NK-92 treated with Interleukin-12 subunit alpha and Interleukin-12 subunit beta, amount 100 ng/mL, for 24 hours (cell line): ENCODE results near the gene ZC3H4.
A peak's percentile ranks its signal among the peaks of the same experiment; 100 is the strongest.
"Not testable (repeated sequence)": the region's sequence is repeated elsewhere in the genome, so short reads cannot be mapped to it uniquely, and the experiment has no call there.

Experiments
- DNase-seq: peaks from one replicate; lab custom pipeline; 2025; lab: John Stamatoyannopoulos, UW

ZC3H4 gene

DNA sequence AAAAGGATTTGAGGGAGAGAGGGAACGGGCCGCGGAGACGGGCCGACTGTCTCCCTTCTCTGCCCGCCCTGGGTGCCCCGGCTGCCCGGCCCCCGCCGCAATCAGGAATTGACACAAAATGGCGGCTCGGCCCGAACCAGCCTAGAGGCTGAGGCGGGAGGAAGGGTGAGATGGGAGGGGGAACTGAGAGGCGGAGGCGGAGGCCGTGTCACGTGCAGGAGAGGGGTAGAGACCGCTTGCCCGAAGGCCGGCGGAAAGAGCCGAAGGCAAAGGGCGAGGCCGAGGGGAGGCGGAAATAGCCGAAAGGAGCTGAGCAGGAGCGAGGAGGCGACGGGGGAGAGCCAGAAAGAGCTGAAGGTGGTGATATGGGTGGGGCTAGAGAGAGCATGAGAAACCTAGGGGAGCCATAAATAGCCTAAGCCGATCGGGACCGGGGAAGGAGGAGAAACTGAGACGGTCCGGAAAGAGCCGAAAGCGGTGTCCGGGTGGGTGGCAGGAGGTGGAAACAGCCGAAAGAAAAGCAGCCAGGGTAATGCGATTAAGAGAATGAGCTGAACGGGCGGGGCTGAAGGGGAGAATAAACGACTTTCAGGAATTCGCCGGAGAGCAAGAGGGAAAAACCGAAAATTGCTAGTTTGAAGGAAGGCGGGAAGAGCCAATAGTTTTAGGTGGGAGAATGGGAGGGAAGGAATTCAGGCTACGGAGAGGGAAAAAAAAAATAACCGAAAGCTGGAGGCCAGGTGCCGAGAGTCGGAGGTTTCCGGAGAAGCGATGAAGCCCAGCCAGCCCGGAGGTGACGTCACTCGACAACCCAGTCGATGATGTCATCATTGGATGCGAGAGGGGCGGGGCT is at the start of gene ZC3H4:
TSS of gene ZC3H4 (minus strand) at position 780 of the 853 bp plus-strand sequence. CDS start 1,192 bp downstream, outside the sequence.
- DNase-seq = peak; percentile 99

DNA sequence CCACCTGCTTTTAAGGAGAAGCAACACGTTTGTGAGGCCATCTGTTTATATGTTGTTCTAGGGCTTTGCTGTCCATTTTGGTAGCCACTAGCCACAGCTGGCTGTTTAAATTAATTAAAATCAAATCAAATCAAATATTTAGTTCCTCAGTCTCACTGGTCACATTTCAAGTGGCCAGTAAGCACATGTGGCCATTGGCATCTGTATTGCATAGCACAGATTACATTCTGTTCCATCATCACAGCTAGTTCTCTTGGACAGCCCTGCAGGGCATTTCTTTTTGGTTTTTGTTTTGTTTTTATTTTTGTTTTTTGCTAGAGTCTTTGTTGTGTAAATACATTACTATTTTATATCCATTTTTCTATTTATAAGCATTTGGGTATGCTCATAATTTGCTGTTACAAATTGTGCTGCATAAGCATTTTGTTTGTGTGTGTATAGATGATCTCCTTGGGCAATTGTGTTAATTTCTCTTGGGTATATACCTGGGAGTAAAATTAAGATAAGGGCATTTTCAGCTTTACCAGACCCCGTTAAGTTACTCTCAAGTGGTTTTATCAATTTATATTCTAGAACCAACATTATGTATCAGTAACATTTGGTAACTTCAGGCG is 48.4 kb upstream of the ZC3H4 start:
- DNase-seq = no peak

DNA sequence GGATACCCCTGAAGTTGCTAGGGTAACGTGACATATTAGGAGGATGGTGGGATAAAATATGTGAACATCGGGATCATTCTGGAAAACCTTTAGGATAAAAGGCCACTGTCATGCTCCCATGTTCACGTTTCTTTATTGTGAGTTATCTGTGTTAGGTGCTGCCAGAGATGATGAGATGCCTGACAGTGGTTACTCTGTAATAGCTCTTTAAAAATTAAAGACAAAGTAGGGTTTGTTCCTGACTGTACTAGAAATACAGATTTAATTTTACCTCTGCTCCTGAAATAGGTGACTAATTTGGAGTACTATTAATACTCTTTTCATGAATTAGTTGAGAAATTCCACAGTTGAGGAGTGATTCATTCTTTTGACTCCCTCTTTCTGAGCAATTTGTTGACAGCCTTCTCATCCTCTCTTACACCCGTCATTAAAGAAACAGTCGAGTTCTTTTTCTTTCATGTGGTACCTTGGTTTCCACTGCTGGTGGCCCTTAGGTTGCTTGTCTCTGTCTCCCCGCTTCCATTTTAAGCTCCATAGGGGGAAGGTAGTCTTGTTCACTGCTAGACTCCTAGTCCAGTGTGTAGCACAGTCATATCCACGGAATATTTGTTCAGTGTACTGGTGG is 45.4 kb upstream of the ZC3H4 start:
- no peak for DNase-seq

DNA sequence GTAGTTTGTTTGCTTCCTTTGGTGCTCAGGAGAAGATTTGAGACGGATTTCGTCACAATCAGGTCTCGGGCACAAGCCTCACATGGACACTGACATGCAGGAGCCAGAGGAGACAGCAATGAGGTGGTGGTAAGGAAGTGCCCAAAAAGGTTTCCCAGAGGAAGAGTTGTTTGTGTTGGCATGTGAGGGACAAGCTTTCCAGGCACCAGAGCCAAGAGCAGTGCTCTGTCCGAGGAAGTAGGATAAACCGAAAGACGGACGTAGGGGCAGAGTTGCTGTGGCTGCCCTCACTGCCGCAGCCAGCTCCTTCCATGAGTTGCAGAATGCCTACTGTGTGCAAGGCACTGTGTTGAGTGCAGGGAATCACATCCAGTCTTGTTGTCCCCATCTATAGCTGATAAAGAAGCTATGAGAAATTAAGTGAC is 44.8 kb upstream of the ZC3H4 start:
- no peak for DNase-seq

DNA sequence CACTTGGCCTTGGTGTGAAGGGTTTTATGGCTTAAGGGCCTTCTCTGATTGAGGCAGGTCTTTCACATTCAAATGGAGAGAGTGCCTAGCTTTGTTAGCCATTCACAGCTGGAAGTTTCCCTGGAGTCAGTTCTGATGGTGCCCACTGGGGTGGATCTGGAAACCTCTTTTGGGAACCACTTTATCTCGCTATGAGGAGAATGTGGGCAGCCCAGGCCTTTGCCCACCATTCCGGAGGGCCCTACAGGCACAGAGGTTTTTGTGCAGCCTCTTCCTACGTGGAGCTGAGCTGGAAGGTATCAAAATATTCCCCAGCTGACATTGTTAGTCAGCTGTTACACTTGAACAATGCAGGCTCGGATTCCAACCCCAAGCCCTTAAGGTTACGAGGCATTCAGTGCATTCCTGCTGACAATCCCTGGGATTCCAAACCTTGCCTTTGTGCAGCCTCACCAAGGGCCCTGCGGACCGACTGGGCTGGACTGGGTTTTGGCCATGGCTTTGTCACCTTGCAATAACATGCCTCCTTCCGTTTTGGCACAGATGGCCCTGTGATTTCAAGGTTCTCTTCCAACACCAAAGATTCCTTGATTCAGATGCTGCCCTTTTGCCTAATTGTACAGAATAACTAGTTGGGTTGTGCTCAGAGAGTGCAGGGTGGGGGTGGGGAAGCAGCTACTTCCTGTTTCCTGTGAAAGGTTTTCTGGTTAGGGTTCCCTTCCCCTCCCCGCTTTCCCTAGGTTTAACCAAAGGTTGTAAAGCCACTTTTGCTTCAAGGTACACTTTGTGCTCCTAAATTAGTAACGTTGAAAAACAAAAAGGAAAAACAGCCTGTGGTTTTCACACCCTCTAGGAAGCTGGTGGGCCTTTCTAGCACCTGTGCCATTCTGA is 44.1 kb upstream of the ZC3H4 start:
- DNase-seq = peak; percentile 44

DNA sequence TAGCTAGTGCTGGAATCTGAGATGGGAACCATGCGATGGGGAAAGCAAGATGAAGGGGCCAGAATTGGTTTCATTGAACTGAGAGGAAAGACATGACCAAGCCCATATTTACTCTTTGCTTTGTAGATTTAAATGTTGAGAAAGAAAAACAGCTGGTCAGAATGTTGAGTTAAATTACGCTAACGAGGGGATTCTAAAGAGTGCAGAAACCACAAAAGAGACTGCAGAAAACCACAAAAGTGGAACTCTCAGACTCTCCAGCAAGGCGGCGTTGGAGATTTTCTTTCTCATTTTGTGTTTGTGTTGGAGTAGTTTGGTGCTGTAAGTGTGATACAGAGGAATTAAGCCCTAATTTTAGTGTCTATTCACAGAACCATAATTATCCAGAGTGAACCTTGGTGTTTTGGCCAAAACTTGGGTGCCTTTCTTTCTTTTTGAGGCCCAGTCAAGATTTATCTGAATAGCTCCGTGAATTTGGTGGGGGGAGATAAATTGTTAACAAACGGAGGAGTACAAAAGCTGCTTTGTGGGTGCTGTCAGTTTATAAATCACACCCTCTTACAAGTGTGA is 43.4 kb upstream of the ZC3H4 start:
- DNase-seq = no peak

DNA sequence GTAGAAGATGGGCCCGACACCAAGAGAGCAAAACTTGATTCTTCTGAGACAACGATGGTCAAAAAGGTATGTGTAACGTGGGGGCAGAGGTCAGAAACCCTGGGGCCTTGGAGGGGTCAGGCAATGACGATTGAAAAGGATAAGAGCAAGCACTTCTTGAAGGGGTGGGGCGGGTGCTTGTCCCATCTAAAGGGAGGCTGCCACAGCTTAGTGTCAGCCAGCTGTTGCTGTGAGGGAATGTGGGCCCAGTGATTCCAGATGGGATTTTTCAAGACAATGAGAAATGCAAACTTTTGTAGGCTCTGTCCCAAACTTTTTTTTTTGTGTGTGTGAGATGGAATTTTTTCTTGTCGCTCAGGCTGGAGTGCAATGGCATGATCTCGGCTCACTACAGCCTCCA is 41.6 kb upstream of the ZC3H4 start:
- DNase-seq = no peak

DNA sequence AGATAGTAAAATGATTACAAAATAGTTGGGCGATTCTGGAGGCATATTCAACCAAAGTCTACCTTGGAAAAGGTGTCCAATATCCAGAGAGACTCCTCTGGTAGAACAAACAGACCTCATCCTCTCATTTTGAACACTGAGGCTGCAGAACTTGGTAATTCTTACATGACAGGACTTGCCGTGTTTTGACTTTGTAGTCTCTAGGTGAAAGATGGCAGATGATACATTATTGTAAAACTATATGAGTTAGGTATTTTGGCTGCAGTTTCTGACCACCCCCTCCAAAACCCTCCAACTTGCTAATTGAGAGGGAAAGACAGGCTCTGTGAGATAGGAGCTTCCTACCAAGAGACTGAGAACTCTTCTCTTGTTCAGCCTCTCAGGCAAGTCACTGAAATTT is 39.7 kb upstream of the ZC3H4 start:
- DNase-seq = no peak

DNA sequence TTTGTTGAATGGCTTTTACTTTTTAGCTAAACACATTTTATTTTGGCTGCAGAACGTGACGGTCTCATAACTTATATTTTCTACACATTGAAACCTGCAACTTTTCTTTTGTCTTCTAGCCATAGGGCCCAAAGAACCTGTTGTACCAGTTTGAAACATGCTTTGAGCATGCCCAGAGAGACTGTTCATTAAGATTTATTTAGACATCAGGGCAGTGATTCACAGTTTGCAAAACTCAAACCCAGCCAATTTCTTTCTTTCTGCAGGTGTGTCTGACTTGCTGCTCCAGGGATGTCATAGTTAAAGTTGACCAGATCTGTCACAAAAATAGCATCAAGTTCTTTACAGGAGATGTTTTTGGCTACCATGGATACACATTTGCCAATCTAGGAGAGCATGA is 39.1 kb upstream of the ZC3H4 start:
- DNase-seq = no peak

DNA sequence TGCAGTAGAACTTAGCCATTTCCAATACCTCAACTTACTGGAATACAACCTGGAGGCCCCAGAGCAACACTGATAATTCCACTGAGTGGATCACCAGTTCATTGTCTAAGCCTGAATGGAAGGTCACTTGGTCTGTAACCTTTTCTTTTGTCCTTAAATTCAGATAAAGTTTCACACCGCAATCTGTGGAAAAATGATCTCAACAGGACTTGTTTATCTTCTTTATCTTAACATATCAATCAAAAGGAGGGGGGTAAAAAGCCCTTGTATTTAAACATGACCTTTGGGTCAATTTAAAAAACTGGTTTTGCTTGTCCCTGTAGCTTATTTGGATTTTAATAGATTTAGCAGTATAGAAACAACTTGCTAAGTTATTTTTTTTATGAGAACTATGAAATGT is 38.6 kb upstream of the ZC3H4 start:
- no peak for DNase-seq

DNA sequence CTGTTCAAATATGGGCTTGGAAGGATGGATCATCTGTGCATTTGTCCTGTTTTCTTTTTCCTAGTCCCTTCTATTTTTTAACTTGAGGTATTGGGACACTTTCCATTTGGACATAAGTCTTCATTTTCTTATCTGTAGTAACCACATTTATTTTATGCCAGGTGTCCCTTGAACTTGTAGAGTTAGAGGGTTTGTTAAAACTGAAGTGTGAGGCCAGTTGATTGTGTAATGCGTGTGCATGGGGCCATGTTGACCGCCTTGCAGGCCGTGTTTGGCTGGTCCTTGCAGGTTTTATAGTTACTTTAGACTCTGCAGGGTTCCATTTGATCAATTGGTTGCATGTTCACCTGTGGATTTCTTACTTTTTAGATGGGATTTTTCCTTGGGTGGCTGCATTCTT is 38.1 kb upstream of the ZC3H4 start:
- DNase-seq = no peak

DNA sequence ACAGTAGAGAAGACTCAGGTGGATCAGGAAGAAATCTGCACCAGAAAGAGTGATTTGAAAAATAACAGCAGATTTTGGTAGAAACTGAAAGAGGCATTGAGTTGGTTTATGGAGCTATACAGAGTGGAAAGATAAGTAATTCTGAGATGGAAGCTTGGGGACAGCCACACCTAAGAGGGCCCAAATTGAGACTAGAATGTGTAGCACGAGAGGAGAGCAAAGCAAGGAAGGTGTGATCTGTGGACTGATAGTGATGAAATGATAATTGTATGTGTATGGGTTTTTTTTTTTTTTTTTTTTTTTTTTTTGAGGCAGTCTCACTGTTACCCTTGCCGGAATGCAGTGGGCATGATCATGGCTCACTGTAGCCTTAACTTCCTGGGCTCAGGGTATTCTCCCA is 33.3 kb upstream of the ZC3H4 start:
- no peak for DNase-seq

DNA sequence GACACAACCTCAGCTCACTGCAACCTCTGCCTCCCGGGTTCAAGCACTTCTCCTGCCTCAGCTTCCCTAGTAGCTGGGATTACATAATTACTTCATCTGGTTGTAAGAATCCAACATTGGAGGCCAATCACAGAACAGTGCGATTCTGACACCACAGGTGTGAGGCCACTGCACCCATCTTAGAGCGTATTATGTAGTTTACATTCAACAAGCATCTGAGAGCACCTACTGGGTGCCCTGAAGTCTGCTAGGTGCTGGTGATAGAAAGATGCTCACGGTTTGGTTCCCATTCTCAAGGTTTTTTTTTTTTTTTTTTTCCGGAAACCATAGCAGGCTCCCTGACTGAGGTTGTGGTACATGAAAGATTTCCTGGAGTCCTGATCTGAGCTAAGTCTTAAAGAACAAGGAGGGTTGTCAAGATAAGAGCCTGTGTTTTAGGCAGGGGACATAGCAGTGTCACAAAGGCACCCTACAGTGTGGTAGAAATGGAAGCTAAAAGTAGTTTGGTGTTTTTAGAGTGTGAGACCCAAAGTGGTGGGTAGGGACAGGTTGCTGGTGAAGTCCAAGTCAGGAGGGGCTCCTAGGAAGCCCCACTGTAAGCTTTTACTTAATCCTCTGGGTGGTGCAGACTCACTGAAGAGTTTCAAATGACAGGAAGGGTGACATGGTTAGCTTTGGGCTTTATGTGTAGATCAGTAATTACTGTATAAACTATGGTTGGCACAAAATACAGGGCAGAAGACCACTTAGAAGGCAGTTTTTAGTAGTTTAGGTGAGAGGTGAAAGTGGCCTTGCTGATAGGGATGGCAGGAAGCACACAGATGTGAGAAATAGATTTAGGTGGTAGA is 32.3 kb upstream of the ZC3H4 start:
- DNase-seq = no peak

DNA sequence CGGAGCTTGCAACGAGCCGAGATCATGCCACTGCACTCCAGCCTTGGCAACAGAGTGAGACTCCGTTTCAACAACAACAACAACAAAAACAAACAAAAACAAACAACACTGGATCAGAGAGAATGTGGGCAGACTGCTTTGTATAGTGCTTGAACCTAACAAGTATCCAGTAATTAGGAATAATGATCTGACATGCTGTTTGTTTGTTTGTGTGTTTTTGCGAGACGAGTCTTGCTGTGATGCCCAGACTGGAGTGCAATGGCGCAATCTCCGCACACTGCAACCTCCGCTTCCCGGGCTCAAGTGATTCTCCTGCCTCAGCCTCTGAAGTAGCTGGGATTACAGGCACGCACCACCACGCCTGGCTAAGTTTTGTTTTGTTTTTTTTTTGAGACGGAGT is 31.1 kb upstream of the ZC3H4 start:
- no peak for DNase-seq

DNA sequence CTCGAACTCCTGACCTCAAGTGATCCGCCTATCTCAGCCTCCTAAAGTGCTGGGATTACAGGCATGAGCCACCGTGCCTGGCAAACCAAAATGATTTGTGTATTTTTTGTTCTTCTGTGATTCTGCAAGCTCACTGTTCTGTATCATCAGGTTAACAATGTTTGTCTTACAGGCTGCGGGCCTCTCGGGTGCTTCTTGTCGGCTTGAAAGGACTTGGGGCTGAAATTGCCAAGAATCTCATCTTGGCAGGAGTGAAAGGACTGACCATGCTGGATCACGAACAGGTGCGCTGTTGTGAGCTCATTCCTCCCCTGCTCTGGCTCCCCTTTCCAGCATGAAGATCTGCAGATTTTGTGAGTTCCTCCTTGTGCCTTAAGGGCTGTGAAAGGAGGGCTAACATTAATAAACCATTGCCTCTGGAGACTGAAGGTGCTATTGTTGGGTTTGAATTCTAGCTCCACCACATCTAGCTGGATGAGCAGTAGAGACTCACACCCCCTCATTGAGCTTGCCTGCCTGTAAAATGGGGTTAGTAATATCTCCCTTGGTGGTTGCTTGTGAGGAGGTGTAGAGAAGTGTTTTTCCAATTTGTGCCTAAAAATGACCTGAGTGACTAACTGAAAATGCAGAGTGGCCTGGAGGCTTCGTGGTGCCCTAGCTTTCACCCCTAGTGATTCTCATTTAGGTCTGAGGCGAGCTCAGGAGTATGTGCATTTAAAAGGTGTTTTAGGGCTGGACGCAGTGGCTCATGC is 29.9 kb upstream of the ZC3H4 start:
- DNase-seq = no peak

DNA sequence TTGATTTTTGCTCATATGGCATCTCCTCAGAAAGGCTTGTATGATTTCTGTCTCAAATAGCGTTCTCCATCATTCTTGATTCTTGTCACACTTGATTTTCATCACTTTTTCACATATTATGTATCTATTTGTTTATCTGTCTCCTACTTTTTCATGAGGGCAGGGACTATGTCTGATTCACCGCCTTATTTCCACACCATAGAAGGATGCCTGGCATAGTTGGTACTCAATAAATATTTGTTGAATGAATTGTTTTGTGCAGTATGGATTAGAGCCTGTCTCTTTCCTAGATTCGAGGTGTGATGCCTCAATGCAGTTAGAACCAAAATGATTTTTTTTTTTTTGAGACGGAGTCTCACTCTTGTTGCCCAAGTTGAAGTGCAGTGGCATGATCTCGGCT is 29.2 kb upstream of the ZC3H4 start:
- no peak for DNase-seq

DNA sequence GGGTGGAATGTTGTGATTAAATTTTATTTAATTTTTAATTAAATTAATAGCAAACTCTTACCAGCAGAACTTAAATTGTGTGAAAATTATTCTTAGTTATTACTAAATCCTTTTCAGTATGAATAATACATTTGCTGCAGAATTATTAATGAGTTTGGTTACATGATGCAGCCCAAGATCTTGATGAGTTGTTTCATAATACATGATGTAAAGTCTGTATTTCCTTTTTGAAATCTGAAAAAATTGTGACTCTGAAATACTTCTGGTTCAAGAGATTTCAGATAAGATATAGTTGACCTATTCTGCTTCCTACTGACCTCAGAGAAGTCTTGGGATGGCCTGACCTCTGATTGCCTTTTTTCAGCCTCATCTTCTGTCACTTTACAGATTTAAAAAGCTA is 28.1 kb upstream of the ZC3H4 start:
- DNase-seq = no peak

DNA sequence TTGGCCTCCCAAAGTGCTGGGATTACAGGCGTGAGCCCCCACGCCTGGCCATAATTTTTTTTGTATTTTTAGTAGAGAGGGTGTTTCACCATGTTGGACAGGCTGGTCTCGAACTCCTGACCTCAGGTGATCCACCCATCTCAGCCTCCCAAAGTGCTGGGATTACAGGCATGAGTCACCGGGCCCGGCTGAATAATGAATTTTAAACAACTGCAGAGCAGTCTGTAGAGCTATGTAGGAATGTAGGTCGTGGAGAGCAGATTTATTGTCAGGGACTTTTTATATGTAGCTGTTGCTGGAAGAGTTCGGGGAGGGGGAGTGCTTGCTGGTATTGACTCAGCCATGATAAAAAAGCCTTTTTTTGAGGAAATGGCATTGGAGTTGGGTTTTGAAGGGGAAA is 27.7 kb upstream of the ZC3H4 start:
- DNase-seq = not testable (repeated sequence)

DNA sequence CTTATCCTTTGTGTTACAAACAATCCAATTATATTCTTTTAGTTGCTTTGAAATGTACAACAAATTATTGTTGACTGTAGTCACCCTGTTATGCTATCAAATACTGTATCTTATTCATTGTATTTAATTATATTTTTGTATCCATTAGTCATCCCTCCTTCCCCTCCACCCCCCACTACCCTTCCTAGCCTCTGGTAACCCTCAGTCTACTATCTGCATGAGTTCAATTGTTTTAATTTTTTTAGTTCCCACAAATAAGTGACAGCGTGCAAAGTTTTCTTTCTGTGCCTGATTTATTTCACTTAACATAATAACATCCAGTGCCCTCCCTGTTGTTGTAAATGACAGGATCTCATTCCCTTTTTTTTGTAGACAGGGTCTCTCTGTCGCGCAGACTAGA is 21.6 kb upstream of the ZC3H4 start:
- DNase-seq = no peak

DNA sequence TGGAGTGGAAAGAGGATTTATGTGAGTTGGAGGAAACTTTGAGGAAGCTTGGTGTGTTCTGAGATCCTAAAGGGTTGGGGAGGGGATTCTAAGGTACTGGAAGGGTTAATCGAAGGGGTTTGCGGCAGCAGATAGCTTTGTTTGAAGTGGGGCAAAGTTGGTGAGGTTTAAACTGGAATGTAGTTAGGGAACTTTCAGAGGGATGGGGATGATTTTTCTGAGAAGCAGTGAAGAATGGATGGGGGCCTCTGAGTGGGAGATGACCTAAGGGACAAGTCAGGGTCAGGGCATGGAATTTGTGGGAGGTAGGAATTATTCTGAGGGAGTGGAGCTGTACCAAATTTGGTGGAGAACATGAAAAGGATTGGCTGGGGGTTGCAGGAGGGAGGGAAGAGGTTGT is 21.0 kb upstream of the ZC3H4 start:
- DNase-seq = no peak
